Body of pancreas (tissue), 4 donors: Measurements from ENCODE around the gene VPS39.

ENCODE experiments used
- POLR2A ChIP-seq, 3 donors: fragments of 450-650 bp; IDR thresholded peaks; one replicate each; pipeline ENCODE4 v1.6.1; 2016; ENCODE audit warnings: antibody characterized with exemption in 3 of 3, mild to moderate bottlenecking in 2 of 3
- TF ChIP-seq, protein P1 (sequence below), 7 experiments: fragments of 450-650 bp in 4 of 7; fragments of 200-600 bp in 3 of 7; sonication (generic) in 3 of 7; IDR thresholded peaks; one replicate each; pipeline ENCODE4 v1.5.1; 2016 to 2019; ENCODE audit warnings: antibody characterized with exemption in 7 of 7

DNA sequence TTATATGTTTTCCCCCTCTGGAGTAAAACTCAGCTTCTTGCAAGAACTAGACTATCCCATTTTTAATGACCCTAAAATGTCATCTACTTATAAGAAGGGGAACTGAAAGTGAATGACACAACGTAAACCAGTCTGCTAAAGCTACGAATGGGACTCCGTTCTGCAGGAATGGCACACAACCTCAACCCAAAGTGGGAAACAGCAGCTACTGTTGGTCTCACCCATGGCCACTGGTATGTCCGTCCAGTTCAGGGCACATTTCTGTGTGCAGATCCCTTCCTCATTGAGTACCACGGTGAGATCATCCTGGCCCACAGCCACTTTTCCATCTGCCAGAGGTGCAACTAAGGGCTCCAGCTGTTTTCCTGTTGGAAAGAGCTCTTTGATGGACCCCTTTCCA lies 23.8 kb downstream of the VPS39 start:
- TF ChIP-seq, protein P1, sequence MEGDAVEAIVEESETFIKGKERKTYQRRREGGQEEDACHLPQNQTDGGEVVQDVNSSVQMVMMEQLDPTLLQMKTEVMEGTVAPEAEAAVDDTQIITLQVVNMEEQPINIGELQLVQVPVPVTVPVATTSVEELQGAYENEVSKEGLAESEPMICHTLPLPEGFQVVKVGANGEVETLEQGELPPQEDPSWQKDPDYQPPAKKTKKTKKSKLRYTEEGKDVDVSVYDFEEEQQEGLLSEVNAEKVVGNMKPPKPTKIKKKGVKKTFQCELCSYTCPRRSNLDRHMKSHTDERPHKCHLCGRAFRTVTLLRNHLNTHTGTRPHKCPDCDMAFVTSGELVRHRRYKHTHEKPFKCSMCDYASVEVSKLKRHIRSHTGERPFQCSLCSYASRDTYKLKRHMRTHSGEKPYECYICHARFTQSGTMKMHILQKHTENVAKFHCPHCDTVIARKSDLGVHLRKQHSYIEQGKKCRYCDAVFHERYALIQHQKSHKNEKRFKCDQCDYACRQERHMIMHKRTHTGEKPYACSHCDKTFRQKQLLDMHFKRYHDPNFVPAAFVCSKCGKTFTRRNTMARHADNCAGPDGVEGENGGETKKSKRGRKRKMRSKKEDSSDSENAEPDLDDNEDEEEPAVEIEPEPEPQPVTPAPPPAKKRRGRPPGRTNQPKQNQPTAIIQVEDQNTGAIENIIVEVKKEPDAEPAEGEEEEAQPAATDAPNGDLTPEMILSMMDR (IDR thresholded peaks at IDR 0.05) = no peak
- no peak for TF ChIP-seq POLR2A (IDR thresholded peaks at IDR 0.05)
